NCI-H526 treated with DMSO at 0.1 percent for 48 hours (cell line): ENCODE measurements around the gene SUN2.
"Not testable (repeated sequence)": the region's sequence is repeated elsewhere in the genome, so short reads cannot be mapped to it uniquely, and the experiment has no call there.

Experiments used
- DNase-seq: peaks from one replicate; lab custom pipeline; 2025; lab: John Stamatoyannopoulos, UW

SUN2 gene, protein sequence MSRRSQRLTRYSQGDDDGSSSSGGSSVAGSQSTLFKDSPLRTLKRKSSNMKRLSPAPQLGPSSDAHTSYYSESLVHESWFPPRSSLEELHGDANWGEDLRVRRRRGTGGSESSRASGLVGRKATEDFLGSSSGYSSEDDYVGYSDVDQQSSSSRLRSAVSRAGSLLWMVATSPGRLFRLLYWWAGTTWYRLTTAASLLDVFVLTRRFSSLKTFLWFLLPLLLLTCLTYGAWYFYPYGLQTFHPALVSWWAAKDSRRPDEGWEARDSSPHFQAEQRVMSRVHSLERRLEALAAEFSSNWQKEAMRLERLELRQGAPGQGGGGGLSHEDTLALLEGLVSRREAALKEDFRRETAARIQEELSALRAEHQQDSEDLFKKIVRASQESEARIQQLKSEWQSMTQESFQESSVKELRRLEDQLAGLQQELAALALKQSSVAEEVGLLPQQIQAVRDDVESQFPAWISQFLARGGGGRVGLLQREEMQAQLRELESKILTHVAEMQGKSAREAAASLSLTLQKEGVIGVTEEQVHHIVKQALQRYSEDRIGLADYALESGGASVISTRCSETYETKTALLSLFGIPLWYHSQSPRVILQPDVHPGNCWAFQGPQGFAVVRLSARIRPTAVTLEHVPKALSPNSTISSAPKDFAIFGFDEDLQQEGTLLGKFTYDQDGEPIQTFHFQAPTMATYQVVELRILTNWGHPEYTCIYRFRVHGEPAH

DNA sequence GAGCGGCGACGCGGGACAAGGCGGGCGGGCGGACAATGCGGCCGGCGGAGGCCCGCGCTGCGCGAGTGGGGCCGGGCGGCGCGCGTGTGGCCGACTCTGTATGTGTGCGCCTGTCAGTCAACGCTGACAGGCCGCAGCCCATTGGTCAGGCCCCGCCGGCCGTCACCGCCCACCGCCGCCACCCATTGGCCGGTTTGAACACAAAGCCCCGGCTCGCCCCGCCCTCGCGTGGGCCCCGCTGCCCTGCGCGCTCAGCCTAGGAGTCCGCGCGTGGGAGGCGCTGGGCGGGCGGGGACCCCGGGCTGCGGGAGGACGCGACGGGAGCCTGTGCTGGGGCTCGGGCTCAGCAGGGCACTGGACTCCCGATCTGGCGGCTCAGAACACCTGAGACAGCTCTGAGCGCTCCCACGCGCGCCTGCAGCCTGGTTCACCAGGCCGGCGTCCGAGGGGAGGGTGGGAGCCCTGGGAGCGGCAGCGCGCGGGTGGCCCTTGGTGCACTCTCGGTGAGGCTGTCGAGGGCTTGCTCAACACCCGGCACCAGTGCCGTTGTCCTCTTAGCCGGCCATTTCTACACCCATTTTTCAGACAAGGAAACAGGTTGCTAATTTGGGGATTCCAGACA is at the start of gene SUN2:
Gene SUN2, minus strand, starts transcription at position 88 of the 622 bp plus-strand sequence. CDS start 3,370 bp downstream, outside the sequence.
- peak; percentile 4 for DNase-seq

DNA sequence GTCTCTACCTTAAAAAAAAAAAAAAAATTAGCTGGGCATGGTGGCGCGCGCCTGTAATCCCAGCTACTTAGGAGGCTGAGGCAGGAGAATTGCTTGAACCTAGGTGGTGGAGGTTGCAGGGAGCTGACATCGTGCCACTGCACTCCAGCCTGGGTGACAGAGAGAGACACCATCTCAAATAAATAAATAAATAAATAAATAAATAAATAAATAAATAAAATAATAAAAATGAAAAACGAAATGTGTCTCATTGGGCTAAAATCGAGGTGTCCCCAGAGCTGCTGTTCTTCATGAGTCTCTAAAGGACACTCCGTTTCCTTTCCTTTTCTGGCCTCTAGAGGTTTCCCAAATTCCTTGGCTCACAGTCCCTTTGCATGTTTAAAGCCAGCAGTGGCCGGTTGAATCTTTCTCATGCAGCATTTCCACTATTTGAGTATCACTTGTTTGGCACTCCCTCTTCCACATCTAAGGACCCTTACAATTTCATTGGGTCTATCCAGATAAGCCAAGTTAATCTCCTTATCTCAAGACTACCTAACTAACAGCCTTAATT is 49.3 kb upstream of the SUN2 start:
- not testable (repeated sequence) for DNase-seq

DNA sequence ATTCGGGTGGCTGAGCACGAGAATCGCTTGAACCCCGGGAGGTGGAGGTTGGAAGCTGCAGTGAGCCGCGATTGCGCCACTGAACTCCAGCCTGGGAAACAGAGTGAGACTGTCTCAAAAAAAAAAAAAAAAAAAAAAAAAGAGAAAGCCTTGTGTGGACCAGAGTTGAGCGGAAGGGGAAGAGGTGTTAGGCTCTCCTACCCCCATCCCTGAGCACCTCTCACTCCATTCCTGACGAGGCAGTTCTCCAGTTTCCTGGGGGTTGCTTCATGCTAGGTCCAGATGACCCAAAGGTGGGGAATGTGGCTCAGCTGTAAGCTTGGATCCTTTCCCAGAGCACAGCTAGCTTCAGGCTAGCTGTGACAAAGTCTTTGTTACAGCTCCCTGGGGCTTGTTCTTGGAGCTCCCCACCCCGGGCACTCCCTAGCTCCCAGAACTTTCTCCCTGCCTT is 46.9 kb upstream of the SUN2 start:
- no peak for DNase-seq

DNA sequence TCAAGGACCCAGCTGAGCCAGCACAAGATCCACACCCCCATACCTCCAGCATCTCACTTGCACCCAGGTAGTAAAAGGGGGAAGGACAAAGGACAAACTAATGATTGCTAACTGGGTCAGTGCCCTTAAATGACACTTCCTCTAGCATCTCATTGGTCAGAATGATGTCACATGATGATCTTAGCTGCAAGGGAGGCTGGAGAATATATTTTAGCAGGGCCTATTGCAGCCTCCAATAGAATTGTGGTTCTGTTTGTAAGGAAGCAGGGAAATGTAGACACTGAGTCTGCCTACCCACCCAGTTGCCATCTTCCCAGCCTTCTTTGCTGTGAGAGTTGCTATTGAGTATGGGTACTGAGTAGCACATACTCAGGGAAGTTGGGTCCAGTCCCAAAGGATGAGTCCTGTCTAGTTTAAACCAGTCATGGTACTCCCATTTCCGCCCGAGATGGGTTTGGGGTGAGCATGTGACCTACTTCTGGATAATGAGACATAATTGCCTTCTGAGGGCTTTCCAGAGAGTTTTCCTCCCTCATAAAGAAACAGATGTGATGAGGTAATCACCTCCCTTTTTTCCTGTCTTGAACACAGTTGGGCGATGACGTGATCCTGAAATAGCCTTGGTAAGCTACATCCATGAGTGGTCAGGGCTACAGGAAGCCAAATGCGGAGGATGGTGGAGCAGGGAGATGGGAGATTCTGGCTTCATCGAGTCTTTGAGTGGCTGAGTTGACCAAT is 43.6 kb upstream of the SUN2 start:
- DNase-seq: no peak

DNA sequence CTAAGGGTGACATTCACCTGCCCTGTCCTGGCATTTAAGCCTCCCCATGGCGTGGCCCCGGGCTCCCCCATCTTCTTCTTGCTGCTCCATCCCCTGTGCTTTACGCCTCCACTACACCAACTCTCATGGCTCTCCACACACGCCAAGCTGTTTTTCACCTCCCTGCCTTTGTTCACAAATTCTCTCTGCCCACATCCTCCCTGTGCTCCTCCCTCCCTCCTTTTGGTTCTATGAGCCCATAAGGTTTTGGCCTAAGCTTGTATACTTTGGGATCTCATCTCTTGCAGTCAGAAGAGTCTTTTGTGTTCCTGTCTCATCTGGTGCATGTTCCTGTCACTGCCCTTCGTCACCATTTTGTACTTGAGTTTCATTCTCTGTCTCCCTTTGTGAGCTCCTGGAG is 42.7 kb upstream of the SUN2 start:
- DNase-seq: no peak

DNA sequence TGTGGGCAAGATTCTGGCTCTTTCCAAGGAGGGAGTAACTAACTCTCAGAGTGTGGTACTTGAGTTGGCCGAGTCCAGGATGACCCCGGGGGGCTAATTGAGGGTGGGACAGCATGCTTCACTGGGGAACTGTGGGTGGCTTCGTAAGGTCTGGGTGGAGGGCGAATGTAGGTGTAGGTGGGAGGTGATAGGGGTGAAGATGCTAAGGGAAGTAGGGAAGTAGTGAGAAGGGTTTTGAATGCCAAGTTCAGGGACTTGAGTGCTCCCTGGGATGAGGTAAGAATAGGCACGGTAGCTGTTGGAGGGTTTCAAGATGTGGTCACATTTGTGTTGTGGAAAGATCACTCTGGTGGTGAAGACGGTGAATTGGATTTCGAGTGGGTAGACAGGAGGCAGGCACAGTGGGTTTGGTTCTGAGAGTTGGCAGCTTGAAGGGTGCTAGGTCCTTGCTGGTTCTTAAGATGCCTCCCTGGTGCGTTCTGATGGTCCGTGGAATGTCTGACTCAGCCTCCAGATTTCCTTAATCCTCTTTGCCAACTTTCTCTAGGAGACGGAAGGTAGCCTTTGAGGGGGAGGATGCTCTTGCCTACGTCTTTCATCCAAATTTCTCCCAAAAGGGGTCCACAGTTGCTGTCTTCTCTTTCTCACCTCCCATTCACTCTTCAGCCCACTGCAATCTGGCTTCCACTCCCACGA is 40.6 kb upstream of the SUN2 start:
- DNase-seq: no peak

DNA sequence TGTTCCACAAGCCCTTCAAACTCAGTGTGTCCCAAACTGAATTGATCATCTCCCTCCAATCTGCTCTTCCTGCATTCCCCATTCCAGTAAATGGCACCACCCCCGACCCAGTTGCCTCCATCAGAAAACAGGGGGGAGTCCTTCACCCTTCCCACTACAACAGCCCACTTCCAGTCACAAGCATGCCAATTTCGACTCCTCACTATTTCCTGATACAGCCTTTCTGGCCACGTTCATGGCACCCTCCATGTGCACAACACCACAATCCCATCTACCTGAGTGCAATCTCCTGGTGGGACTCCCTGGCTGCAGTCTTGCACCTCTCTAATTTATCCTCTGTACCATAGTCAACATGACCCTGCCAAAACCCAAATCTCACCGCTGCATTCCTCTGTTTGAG is 39.8 kb upstream of the SUN2 start:
- no peak for DNase-seq

DNA sequence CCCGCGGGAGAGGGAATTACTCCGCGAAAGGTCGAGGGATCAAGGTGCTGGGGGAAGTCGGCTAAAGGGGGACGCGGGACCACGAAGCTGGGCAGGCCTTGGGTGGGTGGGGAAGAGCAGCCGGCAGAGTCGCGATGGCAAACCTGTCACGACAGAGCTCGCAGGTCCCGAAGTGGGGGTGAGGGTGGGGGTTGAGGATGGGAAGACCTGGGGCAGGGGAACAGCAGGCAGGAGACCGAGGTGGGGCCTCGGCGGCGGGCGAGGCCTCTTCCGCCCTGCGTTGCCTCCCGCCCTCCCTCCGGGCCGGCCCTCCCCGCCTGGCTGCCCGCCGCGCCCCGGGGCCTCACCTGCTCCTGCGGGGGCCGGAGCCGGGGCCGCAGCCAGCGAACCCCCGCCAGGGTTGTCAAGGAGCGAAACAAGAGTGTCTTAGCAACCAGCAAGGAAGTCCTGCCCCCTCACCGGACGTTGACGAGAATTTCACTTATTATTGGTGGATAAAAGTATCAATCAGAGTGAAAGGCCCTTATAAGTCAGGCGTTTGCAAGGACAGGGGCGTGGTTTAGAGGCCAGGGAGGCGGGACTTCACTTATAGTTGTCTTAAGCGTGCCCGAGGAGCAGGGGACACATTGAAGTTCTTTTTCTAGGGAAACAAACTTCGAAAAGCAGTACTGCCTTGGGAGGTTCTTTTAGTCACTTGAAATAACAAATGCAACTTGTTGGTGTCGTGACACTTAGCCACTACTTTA is 38.1 kb upstream of the SUN2 start, which contains the start of gene DNAL4:
Gene DNAL4, minus strand, starts transcription at position 423 of the 746 bp plus-strand sequence. CDS start 11,412 bp downstream, outside the sequence.
- DNase-seq: peak; percentile 92

DNA sequence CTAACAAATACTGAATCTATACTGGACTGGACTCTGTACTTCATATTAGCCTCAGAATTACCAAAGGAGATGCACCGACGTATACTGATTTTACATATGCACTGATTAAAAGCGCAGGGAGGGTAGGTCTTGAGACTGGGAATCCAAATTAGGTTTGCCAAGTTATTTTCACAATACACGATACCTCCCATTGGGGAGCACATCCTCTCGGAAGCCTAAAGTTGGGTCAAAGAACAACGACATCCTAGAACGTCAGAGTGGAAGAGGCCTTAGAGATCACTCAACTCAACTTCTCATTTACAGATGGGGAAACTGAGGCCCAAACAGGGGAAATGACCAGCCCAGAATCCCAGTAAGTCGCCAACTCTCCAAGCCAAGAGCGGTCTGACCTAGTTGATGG is 37.5 kb upstream of the SUN2 start:
- DNase-seq: no peak

DNA sequence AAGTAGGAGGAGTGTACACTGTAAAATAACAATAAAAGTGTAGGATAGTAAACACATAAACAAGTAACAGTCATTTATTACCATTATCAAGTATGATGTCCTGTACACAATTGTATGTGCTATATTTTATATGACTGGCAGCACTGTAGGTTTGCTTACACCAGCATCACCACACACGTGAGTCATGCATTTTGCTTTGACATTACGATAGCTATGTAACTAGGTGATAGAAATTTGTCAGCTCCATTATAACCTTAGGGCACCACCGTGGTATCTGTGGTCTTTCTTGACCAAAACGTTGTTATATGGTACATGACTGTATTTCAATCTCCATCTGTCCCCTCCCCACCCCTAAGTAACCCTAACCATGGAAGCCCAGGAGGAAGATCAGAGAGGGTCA is 37.0 kb upstream of the SUN2 start:
- no peak for DNase-seq

DNA sequence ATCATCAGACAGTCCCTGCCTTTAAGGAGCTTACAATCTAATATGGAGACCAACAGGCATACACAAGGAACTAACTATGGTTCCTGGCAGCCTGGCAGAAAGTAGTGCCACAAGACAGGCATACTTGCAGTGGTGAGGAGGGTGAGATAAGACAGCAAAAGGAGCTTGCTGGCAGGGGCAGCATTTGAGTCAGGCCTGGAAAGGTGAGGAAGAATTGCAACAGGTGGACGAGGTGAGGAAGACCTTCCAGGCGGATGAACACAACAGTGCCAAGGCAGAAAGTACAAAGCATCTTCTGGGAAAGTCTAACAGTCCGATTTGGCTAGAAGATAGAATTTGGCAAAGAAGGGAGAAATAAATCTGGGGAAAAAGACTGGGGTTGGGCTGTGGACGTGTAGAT is 33.8 kb upstream of the SUN2 start:
- no peak for DNase-seq

DNA sequence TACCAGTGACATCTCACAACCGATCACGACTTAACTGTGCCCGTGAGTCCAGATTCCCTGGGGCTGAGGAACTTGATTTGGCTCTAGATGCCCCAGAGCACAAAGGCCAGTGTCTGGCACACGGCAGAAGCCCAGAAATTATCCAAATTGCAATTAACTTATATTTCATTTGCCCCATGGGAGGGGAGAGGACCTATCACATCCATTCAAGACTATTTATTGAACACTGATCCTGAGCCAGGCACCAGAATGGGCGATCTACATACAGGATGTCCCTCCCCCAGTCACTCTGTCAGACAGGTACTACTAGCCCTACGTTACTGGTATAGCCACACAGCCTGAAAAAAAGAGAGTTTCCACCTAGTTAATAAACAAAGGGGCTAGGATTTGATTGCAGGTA is 33.0 kb upstream of the SUN2 start:
- DNase-seq: no peak

DNA sequence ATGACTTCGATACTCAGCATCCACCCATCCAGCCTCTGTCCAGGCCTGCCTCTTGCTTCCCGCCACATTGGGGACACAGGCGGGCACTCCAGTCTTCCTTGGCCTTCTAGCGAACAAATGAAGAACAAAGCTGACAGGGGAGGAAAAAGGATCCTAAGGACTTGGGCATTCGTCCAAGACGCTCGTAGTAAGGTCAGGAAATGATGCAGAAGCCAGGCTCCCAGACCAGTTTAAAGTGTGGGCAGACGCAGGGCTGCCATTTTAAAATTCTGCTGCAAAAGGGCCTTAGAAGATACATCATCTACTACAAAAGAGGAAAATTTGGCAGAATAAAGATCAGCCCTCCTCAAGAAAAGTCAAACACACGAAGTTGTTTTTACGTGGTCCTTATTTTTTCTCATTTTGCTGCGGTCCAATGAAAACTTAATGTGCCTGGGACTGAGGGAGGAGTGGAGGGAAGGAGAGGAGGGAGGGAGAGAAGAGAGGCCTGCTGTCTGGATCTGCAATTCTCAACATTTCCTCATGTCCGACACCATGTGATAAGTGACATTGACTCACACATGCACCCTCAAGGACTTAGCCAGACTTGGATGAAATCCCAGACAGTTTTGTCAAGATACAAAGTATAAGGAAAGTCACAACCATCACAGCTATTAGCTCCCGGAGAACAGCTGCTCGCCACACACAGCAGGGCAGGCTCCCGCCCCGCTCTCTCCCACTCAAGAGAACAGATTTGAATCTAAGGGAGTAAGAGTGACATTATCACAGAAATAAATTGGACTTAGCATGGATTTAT is 32.4 kb upstream of the SUN2 start:
- DNase-seq: no peak

DNA sequence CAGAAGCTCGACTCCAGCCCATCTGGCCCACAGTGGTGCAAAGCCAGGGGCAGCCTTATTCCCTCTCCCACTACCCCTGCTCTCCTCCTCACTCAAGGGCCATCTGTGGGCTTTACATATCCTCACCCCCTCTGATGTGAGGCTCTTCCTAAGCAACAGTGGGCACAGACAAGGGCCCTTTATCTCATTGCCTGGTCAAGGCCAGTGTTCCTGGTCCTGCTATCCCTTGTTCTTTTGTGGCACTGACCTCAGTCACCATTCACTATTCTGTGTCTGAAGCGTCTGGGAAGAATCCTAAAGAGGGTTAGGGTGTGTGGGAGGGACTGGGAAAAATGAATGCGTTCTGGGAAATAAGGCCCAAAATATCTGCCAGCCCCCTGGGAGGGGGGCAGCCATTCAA is 30.8 kb upstream of the SUN2 start:
- DNase-seq: no peak

DNA sequence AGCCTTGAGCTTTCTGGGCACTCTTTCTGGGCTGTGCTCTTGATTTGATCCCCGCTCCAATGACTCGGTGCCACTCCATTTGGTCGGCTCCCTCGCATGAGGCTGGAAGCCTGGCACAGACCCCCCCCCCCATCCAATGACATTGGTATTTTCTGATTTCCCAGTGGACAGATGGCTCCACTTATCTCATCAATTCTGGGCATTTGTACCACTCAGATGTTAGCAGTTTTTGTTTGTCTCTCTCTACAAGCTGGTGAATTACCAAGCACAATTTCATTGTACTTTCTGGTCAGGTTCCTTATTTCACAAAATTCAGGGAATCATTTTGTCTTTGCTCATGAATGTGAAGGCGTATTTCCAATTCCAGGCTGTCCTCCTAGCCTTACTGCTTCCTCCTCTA is 29.1 kb upstream of the SUN2 start:
- DNase-seq: no peak

DNA sequence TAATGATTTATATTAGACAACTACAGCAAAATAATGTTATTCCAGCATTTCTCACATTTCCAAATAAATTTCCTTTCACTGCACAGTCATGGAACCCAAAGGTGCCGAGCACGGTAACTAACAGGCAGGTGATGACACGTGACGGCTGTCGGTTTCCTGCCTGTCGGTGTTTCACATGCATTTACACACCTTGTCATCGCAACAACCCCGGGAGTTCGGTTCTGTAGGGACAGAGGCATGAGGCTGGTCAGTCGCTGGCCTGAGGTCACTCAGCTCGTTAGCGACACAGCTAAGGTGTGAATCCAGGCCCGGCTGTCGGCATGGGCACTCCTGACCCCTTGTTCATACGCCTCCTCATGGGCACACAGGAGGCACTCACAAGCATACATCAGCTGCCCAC is 28.2 kb upstream of the SUN2 start:
- no peak for DNase-seq

DNA sequence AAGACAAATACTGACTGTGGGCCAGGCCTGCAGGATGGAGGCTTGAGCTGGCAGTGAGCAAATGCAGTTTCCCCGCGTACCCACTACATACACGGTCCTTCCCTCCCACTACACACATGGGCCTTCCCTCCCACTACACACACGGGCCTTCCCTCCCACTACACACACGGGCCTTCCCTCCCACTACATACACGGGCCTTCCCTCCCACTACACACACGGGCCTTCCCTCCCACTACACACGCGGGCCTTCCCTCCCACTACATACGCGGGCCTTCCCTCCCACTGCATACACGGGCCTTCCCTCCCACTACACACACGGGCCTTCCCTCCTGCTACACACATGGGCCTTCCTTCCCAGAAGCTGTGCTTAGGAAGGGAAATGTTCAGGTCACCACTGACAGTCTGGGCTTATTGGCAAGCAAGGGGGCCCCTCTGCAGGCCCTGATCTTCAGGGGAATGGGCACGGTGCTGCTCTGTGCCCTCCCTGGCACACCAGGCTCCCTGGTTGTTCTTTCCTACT is 27.4 kb upstream of the SUN2 start:
- no peak for DNase-seq

DNA sequence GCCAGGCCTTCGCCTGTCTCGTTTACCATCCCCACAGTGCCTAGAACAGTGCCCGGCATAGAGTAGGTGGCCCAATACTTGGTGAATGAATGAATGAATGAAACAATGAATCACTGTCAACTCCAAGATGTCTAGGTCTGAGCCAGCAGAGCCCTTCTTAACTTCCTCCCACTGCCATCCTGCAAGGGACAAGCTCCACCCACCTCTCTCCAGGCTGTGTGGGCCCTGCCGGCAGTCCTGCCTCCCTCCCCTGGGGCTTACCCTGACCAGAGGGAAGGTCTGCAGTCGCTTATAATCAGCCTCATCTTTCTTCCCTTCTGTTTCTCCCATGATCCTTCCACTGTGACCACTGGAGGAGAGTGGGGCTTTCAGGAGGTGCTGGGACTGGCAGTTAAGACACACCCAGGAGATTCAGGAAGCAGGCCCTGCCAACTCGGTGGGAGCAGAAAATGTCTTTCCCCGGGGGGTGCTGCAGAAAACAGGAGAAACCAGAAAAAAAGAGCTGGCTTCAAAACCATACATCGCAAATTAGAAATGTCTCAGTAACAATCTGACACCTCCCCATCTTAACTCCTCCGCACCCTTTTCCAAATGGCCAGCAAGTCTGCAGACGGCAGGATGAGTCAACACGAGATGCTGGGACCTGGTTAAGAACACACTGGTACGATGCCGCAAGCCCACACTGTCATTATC is 26.8 kb upstream of the SUN2 start:
- no peak for DNase-seq

DNA sequence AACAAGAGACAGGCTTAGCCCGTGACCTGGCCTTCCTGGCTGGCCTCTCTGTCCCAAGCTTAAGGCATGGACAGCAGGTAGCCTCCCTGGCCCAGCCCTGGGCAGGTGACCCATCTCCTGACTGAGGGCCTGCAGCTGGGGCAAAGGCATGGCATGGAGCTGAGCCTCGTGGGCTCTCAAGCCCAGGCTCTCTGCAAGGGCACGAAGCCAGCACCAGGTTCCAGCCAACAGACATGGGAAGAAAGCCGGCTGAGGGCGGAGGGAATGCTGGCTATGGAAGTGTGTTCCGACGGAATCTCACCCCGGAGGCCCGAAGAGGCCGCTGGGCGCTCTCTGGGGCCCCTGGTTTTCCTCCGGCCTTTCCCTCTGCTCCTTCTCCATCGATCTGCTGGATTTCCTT is 25.2 kb upstream of the SUN2 start:
- DNase-seq: no peak
